ENCODE data around the gene STXBP3.

STXBP3 gene

GRCh38 chr1:108826081-108826635, 79.7 kb downstream of the STXBP3 start:
- H3K4me3 ChIP-seq (ENCODE audit: low read depth, low read length): no peak overlapping the region
- TF ChIP-seq CTCF (IDR thresholded peaks at IDR 0.05; ENCODE audit: insufficient read depth, low read depth, low read length, missing control alignments): no peak
- no peak for DNase-seq (ENCODE audit: low read depth)

- no peak overlapping the region for H3K4me3 ChIP-seq (ENCODE audit: low read depth, low read length)
- peak; percentile 81 for DNase-seq (ENCODE audit: low read depth)
- TF ChIP-seq CTCF (IDR thresholded peaks at IDR 0.05; ENCODE audit: insufficient read depth, low read depth, low read length, missing control alignments): peak; percentile 72
These were observed 81.8 kb downstream of the STXBP3 start for GRCh38 chr1:108828074-108828961.

- TF ChIP-seq CTCF (IDR thresholded peaks at IDR 0.05; ENCODE audit: insufficient read depth, low read depth, low read length, missing control alignments): no peak
- no peak for DNase-seq (ENCODE audit: low read depth)
- H3K4me3 ChIP-seq (ENCODE audit: low read depth, low read length): no peak overlapping the region
These were observed 83.0 kb downstream of the STXBP3 start for GRCh38 chr1:108829498-108829916.

GRCh38 chr1:108830119-108831008, 83.9 kb downstream of the STXBP3 start:
- DNase-seq (ENCODE audit: low read depth): no peak
- TF ChIP-seq CTCF (IDR thresholded peaks at IDR 0.05; ENCODE audit: insufficient read depth, low read depth, low read length, missing control alignments): no peak
- no peak overlapping the region for H3K4me3 ChIP-seq (ENCODE audit: low read depth, low read length)

- no peak for DNase-seq (ENCODE audit: low read depth)
- TF ChIP-seq CTCF (IDR thresholded peaks at IDR 0.05; ENCODE audit: insufficient read depth, low read depth, low read length, missing control alignments): no peak
- no peak overlapping the region for H3K4me3 ChIP-seq (ENCODE audit: low read depth, low read length)
These were observed 84.8 kb downstream of the STXBP3 start for GRCh38 chr1:108831225-108831624.

- DNase-seq (ENCODE audit: low read depth): no peak
- TF ChIP-seq CTCF (IDR thresholded peaks at IDR 0.05; ENCODE audit: insufficient read depth, low read depth, low read length, missing control alignments): no peak
- H3K4me3 ChIP-seq (ENCODE audit: low read depth, low read length): no peak overlapping the region
These were observed 86.5 kb downstream of the STXBP3 start for GRCh38 chr1:108832929-108833328.
